ENCODE measurements around the gene ZNF697. TPM values are rescaled to one million over a fixed set of nuclear protein-coding genes. Genes with fewer than 3 reads are reported as not detected.
"Not testable (repeated sequence)": the region's sequence is repeated elsewhere in the genome, so short reads cannot be mapped to it uniquely, and the experiment has no call there.

ZNF697 gene
- total and polyA plus RNA-seq, 2 donors (not counting 1 experiment from before 2014, with no cell fraction given): not detected

DNA sequence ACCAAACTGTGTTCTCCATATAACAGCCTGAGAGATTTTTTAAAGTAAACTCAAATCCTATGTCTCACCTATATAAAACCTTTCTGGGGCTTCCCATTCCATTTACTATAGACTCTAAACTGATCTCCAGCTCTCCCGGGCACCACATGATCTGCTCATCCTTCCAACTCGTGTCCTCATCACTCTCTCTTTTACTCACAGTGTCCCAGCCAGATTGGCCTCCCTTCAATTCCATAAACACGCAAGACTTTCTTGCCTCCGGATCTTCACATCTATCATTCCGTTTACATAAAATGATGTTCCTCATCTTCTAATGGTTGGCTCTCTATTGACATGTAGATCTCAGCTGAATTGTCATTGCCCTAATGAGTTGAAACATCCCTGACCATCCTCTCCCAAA is 59.4 kb downstream of the ZNF697 start:
- H3K9me3 ChIP-seq (ENCODE audit: control extremely low read depth in 1 of 3, control insufficient read depth in 2 of 3, insufficient read depth in 1 of 3, low read length in 2 of 3): peaks cover 0 to under 1% (median 0%) of the 10 kb centered on the region in 3 donors
- POLR2A ChIA-PET: no interaction called here
- TF ChIP-seq EZH2 (IDR thresholded peaks at IDR 0.05; ENCODE audit: borderline replicate concordance, insufficient read depth, low read depth, low read length, poor library complexity, severe bottlenecking): no peak
- TF ChIP-seq, protein P1, sequence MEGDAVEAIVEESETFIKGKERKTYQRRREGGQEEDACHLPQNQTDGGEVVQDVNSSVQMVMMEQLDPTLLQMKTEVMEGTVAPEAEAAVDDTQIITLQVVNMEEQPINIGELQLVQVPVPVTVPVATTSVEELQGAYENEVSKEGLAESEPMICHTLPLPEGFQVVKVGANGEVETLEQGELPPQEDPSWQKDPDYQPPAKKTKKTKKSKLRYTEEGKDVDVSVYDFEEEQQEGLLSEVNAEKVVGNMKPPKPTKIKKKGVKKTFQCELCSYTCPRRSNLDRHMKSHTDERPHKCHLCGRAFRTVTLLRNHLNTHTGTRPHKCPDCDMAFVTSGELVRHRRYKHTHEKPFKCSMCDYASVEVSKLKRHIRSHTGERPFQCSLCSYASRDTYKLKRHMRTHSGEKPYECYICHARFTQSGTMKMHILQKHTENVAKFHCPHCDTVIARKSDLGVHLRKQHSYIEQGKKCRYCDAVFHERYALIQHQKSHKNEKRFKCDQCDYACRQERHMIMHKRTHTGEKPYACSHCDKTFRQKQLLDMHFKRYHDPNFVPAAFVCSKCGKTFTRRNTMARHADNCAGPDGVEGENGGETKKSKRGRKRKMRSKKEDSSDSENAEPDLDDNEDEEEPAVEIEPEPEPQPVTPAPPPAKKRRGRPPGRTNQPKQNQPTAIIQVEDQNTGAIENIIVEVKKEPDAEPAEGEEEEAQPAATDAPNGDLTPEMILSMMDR (IDR thresholded peaks at IDR 0.05): no peak
- no peak overlapping the region for H3K27ac ChIP-seq (ENCODE audit: low read length in 2 of 2)
- CTCF ChIA-PET: no interaction called here
- no peaks in the 10 kb centered on the region for H4K20me1 ChIP-seq (ENCODE audit: control insufficient read depth, insufficient read depth, low read length, poor library complexity, severe bottlenecking)
- no peak overlapping the region for H3K4me2 ChIP-seq (replicated peaks; ENCODE audit: low read depth, low read length, poor library complexity, severe bottlenecking)
- intact Hi-C loops (cut with micrococcal nuclease): no loop called here
- DNase-seq (no peak), ATAC-seq (ENCODE audit: low read depth) (no peak)
- Mint-ChIP-seq H3K27me3 (peaks cover 4% of the 10 kb centered on the region), H3K4me1 (no peaks in the 10 kb centered on the region), H3K27ac (no peak overlapping the region), H3K4me3 (no peak overlapping the region), H3K9me3 (ENCODE audit: insufficient read depth) (no peaks in the 10 kb centered on the region)
- no peak overlapping the region for H3K9ac ChIP-seq (ENCODE audit: low read length)
- H3K4me3 ChIP-seq (ENCODE audit: control extremely low read depth in 1 of 5, extremely low read depth in 1 of 5, insufficient read depth in 1 of 5, low read depth in 2 of 5, low read length in 4 of 5): no peak overlapping the region
- H3K4me1 ChIP-seq (ENCODE audit: control insufficient read depth in 2 of 2, insufficient read depth in 2 of 2, low read length in 2 of 2): no peaks in the 10 kb centered on the region
- no peak overlapping the region for H2AFZ ChIP-seq (ENCODE audit: insufficient read depth, low read depth, low read length, poor library complexity, severe bottlenecking)
- 92% methylated on average over 4 of the region's 5 CpGs for WGBS (ENCODE audit: insufficient coverage)
- H3K79me2 ChIP-seq (ENCODE audit: control insufficient read depth, insufficient read depth, low read length): no peaks in the 10 kb centered on the region
- H3K27me3 ChIP-seq (replicated peaks in 1 of 4; ENCODE audit: control extremely low read depth in 1 of 4, control insufficient read depth in 3 of 4, insufficient read depth in 4 of 4, low read length in 3 of 4): no peaks in the 10 kb centered on the region
- no peaks in the 10 kb centered on the region for H3K36me3 ChIP-seq (replicated peaks in 1 of 2; ENCODE audit: control extremely low read depth in 1 of 2, control insufficient read depth in 1 of 2, extremely low read depth in 1 of 2, insufficient read depth in 2 of 2, low read length in 1 of 2)

DNA sequence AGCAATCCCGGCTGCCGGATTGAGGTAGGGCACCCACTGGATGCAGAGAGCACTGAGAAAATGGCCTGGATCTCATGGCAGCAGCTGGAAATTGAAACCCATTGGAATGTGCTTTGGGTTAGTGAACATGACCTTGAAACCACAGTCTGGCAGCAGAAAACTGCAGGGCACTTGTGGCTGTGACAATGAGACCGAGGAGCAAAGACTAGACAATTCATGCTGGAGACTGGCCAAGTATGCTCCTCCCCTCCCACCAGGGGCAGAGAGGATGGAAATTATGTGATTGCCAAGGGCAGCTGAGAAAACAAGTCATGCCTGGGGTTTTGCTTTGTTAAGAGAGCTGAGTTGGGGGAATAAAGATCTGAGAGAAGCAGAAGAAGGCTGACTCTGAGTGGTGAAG is 60.7 kb downstream of the ZNF697 start:
- CTCF ChIA-PET: no interaction called here
- WGBS (ENCODE audit: insufficient coverage): 100% methylated on average over 2 of the region's 3 CpGs
- H3K4me1 Mint-ChIP-seq: no peaks in the 10 kb centered on the region

DNA sequence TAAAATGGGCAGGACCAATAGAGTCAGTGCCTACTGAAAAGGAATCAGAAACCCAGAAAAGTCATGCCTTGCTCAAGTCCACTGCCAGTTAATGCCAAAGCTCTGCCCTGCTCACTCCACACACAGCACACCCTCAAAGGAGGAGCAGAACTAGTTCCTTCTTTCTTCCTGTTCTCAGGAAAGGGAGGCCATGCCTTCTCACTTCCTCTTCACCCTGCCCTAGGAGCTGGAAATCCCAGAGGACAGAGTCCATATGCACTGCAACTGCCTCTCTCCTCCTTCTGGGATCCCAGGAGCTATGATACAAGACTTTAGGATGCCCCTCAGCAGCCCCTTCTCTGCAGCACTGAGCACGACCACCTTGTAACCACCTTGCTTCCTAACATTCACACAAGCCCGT is 62.3 kb downstream of the ZNF697 start:
- CTCF ChIA-PET; H3K4me3 ChIP-seq (ENCODE audit: control extremely low read depth in 1 of 5, extremely low read depth in 1 of 5, insufficient read depth in 1 of 5, low read depth in 2 of 5, low read length in 4 of 5); H3K4me2 ChIP-seq (replicated peaks; ENCODE audit: low read depth, low read length, poor library complexity, severe bottlenecking); H3K9ac ChIP-seq (ENCODE audit: low read length); H3K36me3 ChIP-seq (replicated peaks in 1 of 2; ENCODE audit: control extremely low read depth in 1 of 2, control insufficient read depth in 1 of 2, extremely low read depth in 1 of 2, insufficient read depth in 2 of 2, low read length in 1 of 2); POLR2A ChIA-PET; H4K20me1 ChIP-seq (ENCODE audit: control insufficient read depth, insufficient read depth, low read length, poor library complexity, severe bottlenecking); H3K4me1 Mint-ChIP-seq; H3K27me3 ChIP-seq (replicated peaks in 1 of 4; ENCODE audit: control extremely low read depth in 1 of 4, control insufficient read depth in 3 of 4, insufficient read depth in 4 of 4, low read length in 3 of 4); H3K9me3 Mint-ChIP-seq (ENCODE audit: insufficient read depth); H3K4me3 Mint-ChIP-seq; H3K27ac ChIP-seq (ENCODE audit: low read length in 2 of 2); ATAC-seq (ENCODE audit: low read depth); H3K79me2 ChIP-seq (ENCODE audit: control insufficient read depth, insufficient read depth, low read length); H3K27me3 Mint-ChIP-seq; H2AFZ ChIP-seq (ENCODE audit: insufficient read depth, low read depth, low read length, poor library complexity, severe bottlenecking); H3K4me1 ChIP-seq (ENCODE audit: control insufficient read depth in 2 of 2, insufficient read depth in 2 of 2, low read length in 2 of 2); H3K9me3 ChIP-seq (ENCODE audit: control extremely low read depth in 1 of 3, control insufficient read depth in 2 of 3, insufficient read depth in 1 of 3, low read length in 2 of 3); DNase-seq; H3K27ac Mint-ChIP-seq; intact Hi-C loops (cut with micrococcal nuclease): not testable (repeated sequence)
- 89% methylated on average over 2 of the region's 2 CpGs for WGBS (ENCODE audit: insufficient coverage)

More for the DNA sequence above, 60.7 kb downstream of the ZNF697 start:
- no peak for ATAC-seq (ENCODE audit: low read depth)
- Histone ChIP-seq H3K36me3 (replicated peaks in 1 of 2; ENCODE audit: control extremely low read depth in 1 of 2, control insufficient read depth in 1 of 2, extremely low read depth in 1 of 2, insufficient read depth in 2 of 2, low read length in 1 of 2) (no peaks in the 10 kb centered on the region), H3K9ac (ENCODE audit: low read length) (no peak overlapping the region), H3K27ac (ENCODE audit: low read length in 2 of 2) (no peak overlapping the region), H3K4me2 (replicated peaks; ENCODE audit: low read depth, low read length, poor library complexity, severe bottlenecking) (no peak overlapping the region), H3K4me1 (ENCODE audit: control insufficient read depth in 2 of 2, insufficient read depth in 2 of 2, low read length in 2 of 2) (no peaks in the 10 kb centered on the region), H2AFZ (ENCODE audit: insufficient read depth, low read depth, low read length, poor library complexity, severe bottlenecking) (no peak overlapping the region), H3K4me3 (ENCODE audit: control extremely low read depth in 1 of 5, extremely low read depth in 1 of 5, insufficient read depth in 1 of 5, low read depth in 2 of 5, low read length in 4 of 5) (no peak overlapping the region), H3K79me2 (ENCODE audit: control insufficient read depth, insufficient read depth, low read length) (no peaks in the 10 kb centered on the region), H3K9me3 (ENCODE audit: control extremely low read depth in 1 of 3, control insufficient read depth in 2 of 3, insufficient read depth in 1 of 3, low read length in 2 of 3) (no peaks in the 10 kb centered on the region), H4K20me1 (ENCODE audit: control insufficient read depth, insufficient read depth, low read length, poor library complexity, severe bottlenecking) (no peaks in the 10 kb centered on the region), H3K27me3 (replicated peaks in 1 of 4; ENCODE audit: control extremely low read depth in 1 of 4, control insufficient read depth in 3 of 4, insufficient read depth in 4 of 4, low read length in 3 of 4) (no peaks in the 10 kb centered on the region)
- H3K9me3 Mint-ChIP-seq (ENCODE audit: insufficient read depth): no peaks in the 10 kb centered on the region
- H3K27ac Mint-ChIP-seq: no peak overlapping the region
- H3K4me3 Mint-ChIP-seq: no peak overlapping the region
- TF ChIP-seq EZH2 (IDR thresholded peaks at IDR 0.05; ENCODE audit: borderline replicate concordance, insufficient read depth, low read depth, low read length, poor library complexity, severe bottlenecking): no peak
- TF ChIP-seq, protein P1 (IDR thresholded peaks at IDR 0.05): no peak
- intact Hi-C loops (cut with micrococcal nuclease): no loop called here
- DNase-seq: no peak
- H3K27me3 Mint-ChIP-seq: peaks cover 4% of the 10 kb centered on the region
- POLR2A ChIA-PET: no interaction called here

Measured in B cell (primary cell).